GM03348 (cell line): ENCODE results near the gene GAB2.
"Not testable (repeated sequence)": the region's sequence is repeated elsewhere in the genome, so short reads cannot be mapped to it uniquely, and the experiment has no call there.

Source experiments
- DNase-seq: peaks from one replicate; pipeline ENCODE4 v3.0.0; 2012; ENCODE audit warnings: low spot score

Gene GAB2

GRCh38 chr11:78364128-78364751, 53.4 kb downstream of the GAB2 start:
- no peak for DNase-seq

- no peak for DNase-seq
Observed at GRCh38 chr11:78363024-78363619, 54.5 kb downstream of the GAB2 start.

- no peak for DNase-seq
Observed at GRCh38 chr11:78361228-78361627, 56.4 kb downstream of the GAB2 start.

GRCh38 chr11:78359921-78360320, 57.7 kb downstream of the GAB2 start:
- DNase-seq, result no peak

GRCh38 chr11:78357924-78358323, 59.7 kb downstream of the GAB2 start:
- not testable (repeated sequence) for DNase-seq

GRCh38 chr11:78357425-78357824, 60.2 kb downstream of the GAB2 start:
- DNase-seq, result not testable (repeated sequence)

GRCh38 chr11:78355742-78356141, 61.9 kb downstream of the GAB2 start:
- DNase-seq, result not testable (repeated sequence)

GRCh38 chr11:78355309-78355705, 62.3 kb downstream of the GAB2 start:
- no peak for DNase-seq

- DNase-seq, result peak; percentile 60
Observed at GRCh38 chr11:78354408-78355308, 63.0 kb downstream of the GAB2 start.

GRCh38 chr11:78351979-78352841, 65.4 kb downstream of the GAB2 start:
- no peak for DNase-seq

GRCh38 chr11:78351193-78351592, 66.4 kb downstream of the GAB2 start:
- DNase-seq, result no peak

- peak; percentile 50 for DNase-seq
Observed at GRCh38 chr11:78350646-78351165, 66.9 kb downstream of the GAB2 start.

GRCh38 chr11:78350091-78350645, 67.5 kb downstream of the GAB2 start:
- peak; percentile 24 for DNase-seq

- no peak for DNase-seq
Observed at GRCh38 chr11:78349624-78350023, 68.0 kb downstream of the GAB2 start.

- DNase-seq, result no peak
Observed at GRCh38 chr11:78349114-78349513, 68.5 kb downstream of the GAB2 start.

GRCh38 chr11:78347956-78348355, 69.7 kb downstream of the GAB2 start:
- DNase-seq, result no peak

- no peak for DNase-seq
Observed at GRCh38 chr11:78346799-78347198, 70.8 kb downstream of the GAB2 start.

GRCh38 chr11:78345450-78345849, 72.2 kb downstream of the GAB2 start:
- DNase-seq, result no peak

- DNase-seq, result no peak
Observed at GRCh38 chr11:78344676-78345075, 72.9 kb downstream of the GAB2 start.

GRCh38 chr11:78344094-78344493, 73.5 kb downstream of the GAB2 start:
- no peak for DNase-seq

GRCh38 chr11:78343303-78343702, 74.3 kb downstream of the GAB2 start:
- DNase-seq, result no peak
